Adrenal gland (tissue), 5 donors: ENCODE results near the gene PARP11.

Source experiments
- CTCF ChIP-seq, 6 experiments: fragments of 450-650 bp in 4 of 6; fragments of 200-600 bp in 2 of 6; sonication (generic) in 1 of 6; IDR thresholded peaks; 1 replicate in 5 of 6; 2 replicates in 1 of 6; pipeline versions ENCODE4 v1.5.1 to v1.8.0; 2016 to 2021; ENCODE audit warnings: antibody characterized with exemption in 6 of 6, mild to moderate bottlenecking in 2 of 6, moderate library complexity in 1 of 6
- POLR2A ChIP-seq, 2 donors: fragments of 450-650 bp; IDR thresholded peaks; one replicate each; pipeline ENCODE4 v1.6.1; 2017; ENCODE audit warnings: antibody characterized with exemption in 2 of 2, mild to moderate bottlenecking in 2 of 2, moderate library complexity in 1 of 2
- donor health status: DM: no; HTN: no; CAD: no.

- TF ChIP-seq POLR2A (IDR thresholded peaks at IDR 0.05) (no peak), CTCF (IDR thresholded peaks at IDR 0.05) (no peak)
Measured at GRCh38 chr12:3792623-3793288, 80.4 kb downstream of the PARP11 start.
